ENCODE results near the gene PIAS4.

PIAS4 gene

GRCh38 chr19:4060621-4061177, 53.2 kb downstream of the PIAS4 start:
- DNase-seq, result no peak

GRCh38 chr19:4061178-4061682, 53.7 kb downstream of the PIAS4 start:
- peak; percentile 41 for DNase-seq

DNA sequence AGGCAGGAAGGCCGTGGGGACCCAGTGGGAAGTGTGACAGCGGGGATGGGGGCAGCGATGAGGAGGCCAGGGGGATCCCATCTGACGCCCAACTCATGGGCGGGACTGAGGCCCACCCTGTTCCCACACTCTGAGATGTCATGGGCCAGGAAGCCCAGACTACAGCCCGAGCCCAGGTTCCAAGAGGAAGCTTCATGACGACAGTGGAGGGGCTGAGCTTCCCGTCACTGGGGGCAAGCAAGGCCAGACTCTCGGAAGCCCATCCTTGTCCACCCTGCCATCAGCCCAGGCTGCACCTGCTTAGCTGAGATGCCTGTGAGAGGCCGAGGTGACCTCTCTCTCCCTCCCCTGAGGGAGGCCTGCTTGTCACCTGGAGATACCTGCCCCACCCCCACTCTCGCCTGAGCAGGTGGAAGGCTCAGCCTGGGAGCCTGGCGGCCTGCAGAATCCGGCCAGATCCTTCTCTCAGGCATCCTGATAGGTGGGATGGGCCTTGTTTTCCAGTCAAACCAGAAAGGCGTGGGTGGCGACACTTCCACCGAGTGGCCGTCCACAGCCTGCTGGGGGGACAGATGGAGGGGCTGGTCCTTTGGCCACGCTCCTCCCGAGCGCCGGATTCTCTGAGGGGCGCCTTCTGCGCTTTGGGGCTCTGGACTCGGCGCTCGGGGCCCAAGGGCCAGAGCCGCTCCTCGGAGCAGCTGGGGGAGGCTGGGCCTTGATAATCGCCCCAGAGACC, 54.3 kb downstream of the PIAS4 start:
- DNase-seq, result no peak

DNA sequence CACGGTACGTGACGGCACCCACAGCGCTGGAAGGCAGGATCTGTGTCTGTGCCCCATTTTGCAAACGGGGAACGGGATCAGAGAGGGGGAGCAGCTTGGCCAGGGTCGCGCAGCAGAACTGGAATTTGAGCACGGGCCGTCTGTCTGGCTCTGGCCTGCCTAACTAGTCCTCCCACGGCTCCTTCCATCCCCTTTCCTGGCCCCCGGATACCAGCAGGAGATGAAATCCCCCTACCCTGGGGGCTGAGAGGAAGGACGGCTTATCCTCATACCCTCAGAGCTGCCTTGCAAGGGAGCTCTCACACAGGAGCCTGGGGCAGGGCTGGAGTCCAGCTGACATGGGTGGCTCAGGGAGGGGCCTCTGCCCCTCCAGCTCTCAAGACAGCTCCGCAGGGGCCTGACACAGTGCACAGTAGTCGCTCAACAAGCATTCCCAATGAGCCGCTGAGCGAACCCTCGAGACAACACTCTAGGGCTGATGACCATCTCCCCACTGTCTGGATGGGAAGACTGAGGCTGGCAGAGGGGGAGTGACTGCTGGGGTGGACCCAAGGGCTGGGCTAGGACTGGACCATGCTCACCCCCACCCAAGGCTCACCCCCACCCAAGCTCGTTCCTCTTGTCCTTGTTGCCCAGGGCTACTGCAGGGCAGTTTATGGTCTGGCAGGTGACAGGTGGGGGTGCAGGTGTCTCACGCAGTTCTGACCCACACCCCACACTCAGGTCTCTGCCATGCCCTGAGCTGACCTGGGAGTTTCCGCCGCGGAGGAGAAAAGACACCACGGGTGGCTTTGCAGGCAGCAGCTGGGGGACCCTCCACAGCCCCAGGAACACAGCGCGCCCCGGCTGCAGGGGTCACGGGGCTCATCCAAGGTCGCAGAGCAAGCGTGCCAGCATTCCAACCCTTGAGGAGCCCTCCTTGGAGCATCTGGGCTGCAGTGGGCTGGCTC, 55.2 kb downstream of the PIAS4 start:
- DNase-seq, result no peak

DNA sequence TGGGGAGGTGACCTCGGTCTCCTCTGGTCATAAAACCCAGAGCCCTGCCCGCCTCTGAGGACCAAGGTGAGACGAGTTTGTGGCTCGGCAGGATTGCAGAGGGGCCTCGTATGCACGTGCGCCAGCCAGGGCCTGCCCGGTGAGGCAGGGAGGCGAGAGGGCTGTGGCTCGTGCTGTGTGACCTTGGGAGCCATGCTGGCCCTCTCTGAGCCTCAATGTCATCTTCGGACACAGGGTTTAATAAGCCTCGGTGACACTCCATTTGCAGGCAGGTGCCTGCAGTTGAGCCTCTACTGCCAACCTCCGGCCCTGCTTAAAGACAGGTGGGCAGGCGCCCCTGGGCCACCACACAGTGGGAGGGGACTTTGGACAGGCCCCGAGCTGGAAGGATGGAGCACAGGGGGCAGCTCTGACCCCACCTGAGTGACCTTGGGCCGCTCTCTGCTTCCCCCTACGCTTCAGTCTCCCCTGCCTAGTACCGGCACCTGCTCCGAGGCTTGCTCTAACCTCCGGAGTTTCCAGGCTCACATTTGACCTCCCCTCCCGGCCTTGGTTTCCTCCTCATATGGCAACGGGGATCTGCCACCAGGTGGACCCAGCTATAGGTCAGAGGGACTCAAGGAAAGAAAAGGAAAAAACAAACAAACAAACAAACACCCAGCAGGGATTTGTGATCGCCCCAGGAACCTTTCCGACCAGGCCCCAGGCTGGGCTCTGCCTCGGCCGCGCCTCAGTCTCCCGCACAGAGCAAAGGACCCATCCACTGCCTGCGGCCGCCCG, 56.0 kb downstream of the PIAS4 start:
- no peak for DNase-seq

- no peak for DNase-seq
These were observed 56.6 kb downstream of the PIAS4 start for GRCh38 chr19:4064149-4064495.

- DNase-seq, result peak; percentile 58
These were observed 57.1 kb downstream of the PIAS4 start for GRCh38 chr19:4064496-4065260.

GRCh38 chr19:4065430-4066175, 58.1 kb downstream of the PIAS4 start:
- DNase-seq, result peak; percentile 98

- DNase-seq, result no peak
These were observed 58.7 kb downstream of the PIAS4 start for GRCh38 chr19:4066176-4066606.

- peak; percentile 83 for DNase-seq
These were observed 59.3 kb downstream of the PIAS4 start, which contains the start of gene ZBTB7A for GRCh38 chr19:4066682-4067395. TSS of gene ZBTB7A (minus strand) at chr19:4066899. CDS start at chr19:4055232, 11,667 bp downstream.

- DNase-seq, result no peak
These were observed 60.0 kb downstream of the PIAS4 start for GRCh38 chr19:4067396-4068046.

GRCh38 chr19:4068047-4068966, 60.8 kb downstream of the PIAS4 start:
- no peak for DNase-seq

GRCh38 chr19:4069331-4069959, 61.9 kb downstream of the PIAS4 start:
- DNase-seq, result peak; percentile 70

DNA sequence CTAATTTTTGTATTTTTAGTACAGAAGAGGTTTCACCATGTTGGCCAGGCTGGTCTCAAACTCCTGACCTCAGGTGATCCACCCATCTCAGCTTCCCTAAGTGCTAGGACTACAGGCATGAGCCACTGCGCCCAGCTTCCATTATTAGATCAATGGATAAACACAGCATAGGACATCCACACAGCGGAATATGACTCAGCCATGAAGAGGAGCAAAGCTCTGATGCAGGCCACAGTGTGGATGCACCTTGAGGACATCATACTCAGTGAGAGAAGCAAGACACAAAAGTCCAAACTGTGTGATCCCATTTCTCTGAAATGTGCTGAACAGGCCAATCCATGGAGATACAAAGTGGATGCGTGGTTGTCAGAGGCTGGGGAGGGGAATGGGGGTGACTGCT, 64.1 kb downstream of the PIAS4 start:
- DNase-seq, result no peak

GRCh38 chr19:4075373-4075772, 67.8 kb downstream of the PIAS4 start:
- no peak for DNase-seq

DNA sequence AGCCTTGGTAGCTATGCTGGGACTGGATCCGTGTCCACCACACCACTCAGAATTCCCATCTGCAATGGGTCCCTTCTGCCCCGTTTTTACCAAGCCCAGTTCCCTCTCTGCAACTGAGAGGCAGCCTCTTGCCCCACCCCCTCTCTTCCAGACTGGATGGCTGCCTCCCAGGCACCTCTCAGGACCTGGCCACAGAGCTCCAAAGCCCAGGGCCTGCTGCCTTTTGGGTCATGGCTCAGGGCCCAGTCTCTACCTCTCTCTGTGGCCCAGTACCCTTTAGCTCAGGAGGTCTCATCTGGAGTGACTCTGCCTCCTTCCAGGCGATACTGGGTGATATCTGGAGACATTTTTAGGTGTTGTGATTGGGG, 69.5 kb downstream of the PIAS4 start:
- DNase-seq, result no peak

DNA sequence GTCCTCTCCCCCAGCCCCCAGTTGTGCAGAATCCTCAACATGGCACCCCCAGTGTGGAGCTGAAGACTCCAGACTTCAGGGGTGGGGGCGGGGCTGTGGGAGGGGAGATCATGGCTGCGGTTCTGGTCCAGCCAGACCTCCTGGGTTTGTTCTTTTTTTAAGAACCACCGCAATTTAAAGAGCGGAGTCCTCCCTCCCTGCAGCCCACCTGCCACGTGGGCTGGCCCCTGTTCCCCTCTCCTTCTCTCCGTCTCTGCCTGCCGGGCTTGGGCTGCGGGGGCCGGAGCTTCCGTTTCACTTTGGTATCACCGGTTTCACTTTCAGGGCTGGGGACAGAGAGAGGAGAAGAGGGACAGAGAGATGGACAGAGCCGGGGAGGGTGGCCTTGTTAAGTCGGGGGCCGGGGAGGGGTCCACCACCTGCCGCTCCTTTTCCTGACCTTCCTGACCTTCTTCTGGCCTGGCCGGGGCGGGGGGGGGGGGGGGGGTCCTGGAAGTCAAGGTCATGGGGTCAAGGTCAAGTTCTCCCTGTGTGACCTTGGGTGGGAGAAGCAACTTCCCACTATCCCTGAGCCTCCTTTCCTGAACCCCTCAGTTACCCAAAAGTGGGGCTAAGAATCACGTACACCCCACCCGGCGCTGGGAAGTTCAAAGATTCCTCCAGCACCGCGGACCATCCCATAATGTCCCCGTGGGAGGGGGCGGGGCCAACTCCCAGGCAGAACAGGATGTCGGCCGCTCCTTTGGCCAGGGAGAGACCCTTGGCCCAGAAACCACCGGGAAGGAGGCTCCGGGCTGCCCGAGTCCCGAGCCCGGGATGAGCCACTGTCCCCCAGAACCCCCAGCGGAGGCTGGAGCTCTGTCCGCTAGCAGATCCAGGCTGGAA, 70.5 kb downstream of the PIAS4 start:
- DNase-seq, result no peak
